H1 (cell line): ENCODE data around the gene ZNF582.

Experiments
- ATF2 ChIP-seq: IDR thresholded peaks from 2 replicates; pipeline ENCODE4 v1.6.1; 2012; ENCODE audit warnings: low read length, inconsistent platforms
- BRCA1 ChIP-seq: IDR thresholded peaks from 2 replicates; pipeline ENCODE4 v1.6.1; 2012; ENCODE audit warnings: low read depth, low read length, improper control_type of control experiment
- CHD2 ChIP-seq: IDR thresholded peaks from 2 replicates; pipeline ENCODE4 v1.6.1; 2012; ENCODE audit warnings: low read length, improper control_type of control experiment
- CTCF ChIP-seq, 3 experiments: IDR thresholded peaks; 1 replicate in 2 of 3; 2 replicates in 1 of 3; pipeline versions ENCODE4 v1.5.1 to v1.6.1; 2011; ENCODE audit warnings: low read length in 3 of 3, mild to moderate bottlenecking in 3 of 3, inconsistent platforms in 2 of 3, low read depth in 1 of 3, moderate library complexity in 1 of 3; ENCODE audit not compliant: insufficient read depth in 1 of 3; ENCODE audit errors: control extremely low read depth in 1 of 3
- EZH2 ChIP-seq: fragments of 200-600 bp; sonication (generic); IDR thresholded peaks from 2 replicates; pipeline ENCODE4 v1.7.1; 2012; ENCODE audit warnings: low read depth, mild to moderate bottlenecking, moderate library complexity, low read length, inconsistent platforms; ENCODE audit not compliant: severe bottlenecking
- JUN ChIP-seq: IDR thresholded peaks from 2 replicates; pipeline ENCODE4 v1.6.1; 2011; ENCODE audit warnings: low read depth, mild to moderate bottlenecking, improper control_type of control experiment, low read length
- POLR2A ChIP-seq, 2 experiments: IDR thresholded peaks; 1 replicate in 1 of 2; 2 replicates in 1 of 2; pipeline ENCODE4 v1.6.1; 2011; ENCODE audit warnings: low read depth in 2 of 2, low read length in 2 of 2, mild to moderate bottlenecking in 2 of 2; ENCODE audit errors: control extremely low read depth in 1 of 2
- RBBP5 ChIP-seq: IDR thresholded peaks from 2 replicates; pipeline ENCODE4 v1.7.1; 2012; ENCODE audit warnings: low read depth, mild to moderate bottlenecking, inconsistent platforms, low read length, moderate library complexity, borderline replicate concordance
- SIN3A ChIP-seq, 2 experiments: IDR thresholded peaks in 1 of 2; conservative IDR thresholded peaks in 1 of 2; 2 replicates each; pipeline ENCODE4 v1.6.1; 2011 to 2012; ENCODE audit warnings: low read length in 2 of 2, improper control_type of control experiment in 1 of 2, low read depth in 1 of 2, mild to moderate bottlenecking in 1 of 2

DNA sequence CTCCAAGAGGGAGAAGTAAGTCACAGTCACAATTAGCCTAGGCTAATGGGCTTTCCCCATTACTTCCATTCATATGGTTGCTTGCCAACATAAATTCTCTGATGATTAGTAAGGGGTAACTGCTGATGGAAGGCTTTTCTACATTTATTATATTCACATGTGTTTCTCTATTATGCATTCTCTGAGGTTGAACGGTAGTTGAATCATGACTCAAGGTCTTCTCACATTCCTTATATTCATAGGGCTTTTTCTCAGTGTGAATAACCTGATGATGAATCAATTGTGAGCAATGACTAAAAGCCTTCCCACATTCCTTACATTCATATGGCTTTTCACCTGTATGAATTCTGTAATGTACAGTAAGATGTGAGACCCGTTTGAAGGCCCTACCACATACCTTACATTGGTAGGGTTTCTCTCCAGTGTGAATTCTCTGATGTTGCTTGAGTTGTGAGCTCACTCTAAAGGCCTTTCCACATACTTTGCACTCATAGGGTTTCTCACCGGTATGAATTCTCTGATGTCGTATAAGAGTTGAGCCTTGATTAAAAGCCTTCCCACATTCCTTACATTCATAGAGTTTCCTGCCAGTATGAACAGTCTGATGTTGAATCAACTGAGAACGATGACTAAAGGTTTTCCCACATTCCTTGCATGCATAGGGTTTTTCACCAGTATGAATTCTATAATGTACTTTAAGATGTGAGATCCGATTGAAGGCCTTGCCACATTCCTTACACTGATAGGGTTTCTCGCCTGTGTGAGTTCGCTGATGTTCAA, 9.3 kb downstream of the ZNF582 start:
- TF ChIP-seq CTCF (IDR thresholded peaks at IDR 0.05; ENCODE audit: control extremely low read depth in 1 of 3, insufficient read depth in 1 of 3, low read depth in 1 of 3, low read length in 3 of 3) (no peak), SIN3A (conservative IDR thresholded peaks at IDR 0.05 in 1 of 2, IDR thresholded peaks at IDR 0.05 in 1 of 2; ENCODE audit: low read depth in 1 of 2, low read length in 2 of 2) (no peak), EZH2 (no peak), POLR2A (IDR thresholded peaks at IDR 0.05; ENCODE audit: control extremely low read depth in 1 of 2, low read depth in 2 of 2, low read length in 2 of 2) (no peak), RBBP5 (no peak), BRCA1 (no peak), CHD2 (no peak), ATF2 (no peak), JUN (no peak)
